ENCODE data around the gene AKAP4. TPM values are rescaled to one million over a fixed set of nuclear protein-coding genes. Genes with fewer than 3 reads are reported as not detected.

AKAP4 gene
- total and polyA plus RNA-seq, 2 donors = 0.32 TPM; not detected in 1

- no peaks in the 10 kb centered on the region for H3K4me1 ChIP-seq (ENCODE audit: insufficient read depth)
- H3K36me3 ChIP-seq (ENCODE audit: insufficient read depth) = no peaks in the 10 kb centered on the region
- no peak overlapping the region for H3K27ac ChIP-seq (ENCODE audit: low read depth)
- WGBS = 78% methylated on average over 5 of the region's 5 CpGs
- H3K4me3 ChIP-seq (ENCODE audit: low read depth, low read length) = no peak overlapping the region
- DNase-seq (ENCODE audit: extremely low spot score) = no peak
Measured at GRCh38 chrX:50165727-50166126, 35.1 kb downstream of the AKAP4 start.

GRCh38 chrX:50161127-50161526 lies 39.7 kb downstream of the AKAP4 start:
- Histone ChIP-seq H3K27ac (ENCODE audit: low read depth) (no peak overlapping the region), H3K4me1 (ENCODE audit: insufficient read depth) (no peaks in the 10 kb centered on the region), H3K4me3 (ENCODE audit: low read depth, low read length) (no peak overlapping the region), H3K36me3 (ENCODE audit: insufficient read depth) (no peaks in the 10 kb centered on the region)
- 33% methylated on average over 3 of the region's 3 CpGs for WGBS
- no peak for DNase-seq (ENCODE audit: extremely low spot score)

DNA sequence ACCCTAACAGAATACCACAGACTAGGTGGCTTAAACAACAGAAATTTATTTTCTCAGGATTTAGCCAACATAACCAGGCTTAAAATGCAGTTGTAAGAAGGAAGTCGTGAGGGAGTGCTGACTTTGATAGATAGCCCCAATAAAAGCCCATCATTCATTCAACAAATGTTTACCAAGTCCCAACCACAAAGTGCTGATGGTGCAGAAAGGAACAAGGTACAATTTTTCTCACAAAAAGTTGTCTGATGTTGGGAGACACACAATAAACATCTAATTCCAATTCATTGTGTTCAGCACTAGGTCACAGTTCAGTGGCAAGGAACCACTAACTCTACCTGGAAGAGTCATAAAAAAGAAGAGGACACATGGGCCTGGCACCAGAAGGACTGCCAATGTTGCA lies 42.2 kb downstream of the AKAP4 start:
- no peaks in the 10 kb centered on the region for H3K4me1 ChIP-seq (ENCODE audit: insufficient read depth)
- H3K36me3 ChIP-seq (ENCODE audit: insufficient read depth) = no peaks in the 10 kb centered on the region
- no peak overlapping the region for H3K4me3 ChIP-seq (ENCODE audit: low read depth, low read length)
- no peak for DNase-seq (ENCODE audit: extremely low spot score)
- 38% methylated on average over 1 of the region's 1 CpG for WGBS
- H3K27ac ChIP-seq (ENCODE audit: low read depth) = no peak overlapping the region

GRCh38 chrX:50157545-50158135 lies 43.2 kb downstream of the AKAP4 start:
- Histone ChIP-seq H3K27ac (ENCODE audit: low read depth) (no peak overlapping the region), H3K4me3 (ENCODE audit: low read depth, low read length) (no peak overlapping the region), H3K4me1 (ENCODE audit: insufficient read depth) (no peaks in the 10 kb centered on the region), H3K36me3 (ENCODE audit: insufficient read depth) (no peaks in the 10 kb centered on the region)
- DNase-seq (ENCODE audit: extremely low spot score) = no peak
- 42% methylated on average over 4 of the region's 4 CpGs for WGBS

DNA sequence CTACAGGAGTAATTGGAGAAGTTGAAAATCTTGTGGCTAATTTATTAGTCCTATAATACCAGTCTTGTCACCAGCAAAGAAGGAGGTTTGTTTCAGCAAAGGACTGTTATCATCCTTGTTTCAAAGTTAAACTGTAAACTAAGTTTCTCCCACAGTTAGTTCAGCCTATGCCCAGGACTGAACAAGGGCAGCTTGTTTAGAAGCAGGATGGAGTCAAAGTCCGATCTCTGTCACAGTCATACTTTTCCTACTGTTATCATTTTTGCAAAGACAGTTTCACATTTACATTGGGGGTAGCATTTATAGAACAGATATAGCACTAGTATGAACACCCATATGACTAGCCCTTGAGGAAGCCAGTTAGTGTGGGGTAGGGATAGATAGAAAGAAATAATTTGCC lies 46.4 kb downstream of the AKAP4 start:
- H3K4me1 ChIP-seq (ENCODE audit: insufficient read depth) = no peaks in the 10 kb centered on the region
- 91% methylated on average over 1 of the region's 1 CpG for WGBS
- H3K27ac ChIP-seq (ENCODE audit: low read depth) = no peak overlapping the region
- H3K36me3 ChIP-seq (ENCODE audit: insufficient read depth) = no peaks in the 10 kb centered on the region
- no peak overlapping the region for H3K4me3 ChIP-seq (ENCODE audit: low read depth, low read length)
- no peak for DNase-seq (ENCODE audit: extremely low spot score)

DNA sequence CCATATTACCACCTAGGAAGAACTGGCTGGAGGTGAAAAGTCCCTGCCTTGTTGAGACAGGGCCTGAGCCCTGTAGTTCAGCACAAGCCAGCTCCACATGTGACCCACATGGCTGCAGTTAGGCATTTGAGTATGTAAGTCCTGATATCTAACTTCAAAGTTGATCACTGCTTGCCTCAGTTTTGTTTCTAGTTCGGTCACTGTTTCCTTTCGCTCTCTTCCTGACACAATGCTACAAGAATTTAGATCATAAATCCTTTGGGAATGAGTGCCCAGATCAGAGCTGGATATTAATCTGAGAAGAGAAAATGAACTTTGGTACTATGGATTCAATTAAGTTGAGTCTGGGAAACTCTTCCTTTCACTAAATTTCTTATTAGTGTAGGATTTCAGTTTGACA lies 48.4 kb downstream of the AKAP4 start:
- Histone ChIP-seq H3K4me3 (ENCODE audit: low read depth, low read length) (no peak overlapping the region), H3K27ac (ENCODE audit: low read depth) (no peak overlapping the region), H3K36me3 (ENCODE audit: insufficient read depth) (no peaks in the 10 kb centered on the region), H3K4me1 (ENCODE audit: insufficient read depth) (no peaks in the 10 kb centered on the region)
- DNase-seq (ENCODE audit: extremely low spot score) = no peak
- WGBS = 59% methylated on average over 2 of the region's 2 CpGs

DNA sequence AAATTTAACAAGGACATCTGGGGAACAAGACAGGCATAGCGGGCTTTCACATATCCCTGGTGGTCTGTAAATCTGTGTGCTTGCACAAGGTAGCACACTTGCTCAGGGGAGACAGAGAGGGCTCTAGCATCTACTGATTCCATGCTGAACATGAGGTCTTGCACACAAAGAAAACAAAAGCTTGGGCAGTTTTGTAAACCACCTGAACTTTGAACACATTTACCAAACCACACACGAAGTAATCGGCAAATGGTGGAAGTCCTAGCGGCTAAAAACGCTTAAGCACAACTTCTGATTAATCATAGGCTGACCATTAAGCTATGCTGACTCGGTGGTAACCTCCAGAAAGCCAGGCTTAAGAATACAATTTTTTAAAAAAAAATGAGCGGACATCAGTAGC lies 52.8 kb downstream of the AKAP4 start:
- no peaks in the 10 kb centered on the region for H3K36me3 ChIP-seq (ENCODE audit: insufficient read depth)
- no peak for DNase-seq (ENCODE audit: extremely low spot score)
- no peaks in the 10 kb centered on the region for H3K4me1 ChIP-seq (ENCODE audit: insufficient read depth)
- 81% methylated on average over 7 of the region's 7 CpGs for WGBS
- H3K4me3 ChIP-seq (ENCODE audit: low read depth, low read length) = no peak overlapping the region
- no peak overlapping the region for H3K27ac ChIP-seq (ENCODE audit: low read depth)

Small RNAs within 50 kb of the gene (small RNA-seq; reads per million reads assigned to genes)
- not detected for gene PYY3
- gene RF00019 = not detected

Other genes with a start within 250 kb of the AKAP4 start
- gene CCNB3, start 3.8 kb upstream of the AKAP4 start, total RNA-seq = 0.21 TPM
- gene CCNB3, start 3.8 kb upstream of the AKAP4 start, polyA plus RNA-seq = 0.10 TPM